Measurements from ENCODE around the gene CCDC117. TPM values are rescaled to one million over a fixed set of nuclear protein-coding genes. Genes with fewer than 3 reads are reported as not detected.

Gene CCDC117
- total RNA-seq, 1 donor from 2014 or later = 21.9 TPM

GRCh38 chr22:28813772-28814518, 41.5 kb downstream of the CCDC117 start:
- POLR2A ChIA-PET = no interaction called here
- CTCF ChIA-PET = interaction anchor here (0.5 to 0.6 kb wide), 2 partner anchors 8 to 130 kb away, joined by 3 to 4 read pairs; no protein-coding TSS in a partner anchor
- no peak overlapping the region for H3K4me3 Mint-ChIP-seq
- DNase-seq (no peak), ATAC-seq (ENCODE audit: low read depth) (no peak)
- H3K27me3 Mint-ChIP-seq = no peaks in the 10 kb centered on the region
- intact Hi-C loops (cut with micrococcal nuclease) = no loop called here
- H3K27ac Mint-ChIP-seq = peak overlapping the region; percentile 30
- no peaks in the 10 kb centered on the region for H3K9me3 Mint-ChIP-seq
- H3K4me1 Mint-ChIP-seq = peaks cover 43% of the 10 kb centered on the region
- TF ChIP-seq CTCF (IDR thresholded peaks at IDR 0.05) = no peak
- H3K36me3 Mint-ChIP-seq (ENCODE audit: low read depth) = peaks cover 3% of the 10 kb centered on the region

DNA sequence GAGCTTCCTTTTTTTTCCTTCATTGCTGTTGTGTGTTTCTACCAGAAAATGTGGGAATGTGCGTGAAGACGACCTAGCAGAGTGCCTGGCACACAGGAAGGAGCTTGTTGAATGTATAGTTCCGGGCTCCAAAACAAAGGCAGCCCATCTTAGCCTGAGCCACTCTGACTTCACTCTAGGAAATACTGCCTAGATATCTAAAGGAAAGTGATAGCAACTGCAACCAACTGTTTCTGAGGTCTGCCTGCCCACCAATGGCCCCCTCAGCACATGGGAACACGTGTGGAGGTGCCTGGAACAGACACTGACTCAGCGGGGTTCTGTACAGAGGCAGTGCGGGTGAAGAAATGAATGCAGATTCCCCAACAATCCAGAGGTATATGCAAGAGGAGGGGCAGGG, 42.6 kb downstream of the CCDC117 start:
- ChIA-PET CTCF (no interaction called here), POLR2A (no interaction called here)
- H3K27ac Mint-ChIP-seq = no peak overlapping the region
- no peaks in the 10 kb centered on the region for H3K36me3 Mint-ChIP-seq (ENCODE audit: low read depth)
- DNase-seq (no peak), ATAC-seq (ENCODE audit: low read depth) (no peak)
- peaks cover 52% of the 10 kb centered on the region for H3K4me1 Mint-ChIP-seq
- no peak overlapping the region for H3K4me3 Mint-ChIP-seq
- intact Hi-C loops (cut with micrococcal nuclease) = no loop called here
- TF ChIP-seq CTCF (IDR thresholded peaks at IDR 0.05) = no peak
- no peaks in the 10 kb centered on the region for H3K9me3 Mint-ChIP-seq
- no peaks in the 10 kb centered on the region for H3K27me3 Mint-ChIP-seq

DNA sequence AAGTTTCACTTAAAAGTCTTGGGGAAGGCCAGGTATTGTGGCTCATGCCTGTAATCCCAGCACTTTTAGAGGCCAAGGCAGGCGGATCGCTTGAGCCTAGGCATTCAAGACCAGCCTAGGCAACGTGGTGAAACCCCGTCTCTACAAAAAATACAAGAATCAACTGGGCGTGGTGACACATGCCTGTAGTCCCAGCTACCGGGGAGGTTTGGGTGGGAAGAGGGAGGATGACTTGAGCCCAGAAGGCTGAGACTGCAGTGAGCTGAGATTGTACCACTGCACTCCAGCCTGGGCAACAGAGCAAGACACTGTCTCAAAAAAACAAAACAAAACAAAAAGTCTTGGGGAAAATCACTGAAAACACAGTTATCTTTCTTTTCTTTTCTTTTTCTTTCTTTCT, 43.2 kb downstream of the CCDC117 start:
- no peak for TF ChIP-seq CTCF (IDR thresholded peaks at IDR 0.05)
- Mint-ChIP-seq H3K4me1 (peaks cover 46% of the 10 kb centered on the region), H3K36me3 (ENCODE audit: low read depth) (no peaks in the 10 kb centered on the region), H3K27me3 (no peaks in the 10 kb centered on the region), H3K9me3 (no peaks in the 10 kb centered on the region), H3K4me3 (no peak overlapping the region), H3K27ac (no peak overlapping the region)
- ATAC-seq (ENCODE audit: low read depth) = no peak
- intact Hi-C loops (cut with micrococcal nuclease) = no loop called here
- ChIA-PET POLR2A (no interaction called here), CTCF (interaction anchor here (1.0 kb wide), 1 partner anchor 40 kb away, joined by 6 read pairs; no protein-coding TSS in a partner anchor)
- DNase-seq = no peak

DNA sequence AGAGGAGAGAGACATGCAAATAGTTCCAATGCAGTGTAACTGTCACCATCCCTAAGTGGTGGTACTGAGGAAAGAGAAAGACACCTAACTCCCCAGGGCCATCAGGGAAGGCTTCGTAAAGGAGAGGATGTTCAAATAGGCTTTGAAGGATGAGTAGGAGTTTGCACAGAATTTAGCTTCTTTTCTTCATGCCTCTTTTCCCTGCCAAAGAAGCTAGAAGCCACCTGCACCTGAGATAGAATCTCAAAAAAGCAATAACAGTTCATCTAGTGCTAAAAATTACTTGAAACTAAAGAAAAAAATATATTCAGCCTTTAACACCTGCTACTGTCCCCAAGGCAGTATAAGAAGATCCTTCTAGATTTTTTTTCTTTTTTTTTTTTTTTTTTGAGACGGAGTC, 44.6 kb downstream of the CCDC117 start:
- Mint-ChIP-seq H3K27ac (no peak overlapping the region), H3K4me3 (no peak overlapping the region), H3K4me1 (peaks cover 33% of the 10 kb centered on the region), H3K27me3 (no peaks in the 10 kb centered on the region), H3K9me3 (no peaks in the 10 kb centered on the region), H3K36me3 (ENCODE audit: low read depth) (no peaks in the 10 kb centered on the region)
- ATAC-seq (ENCODE audit: low read depth) (no peak), DNase-seq (no peak)
- ChIA-PET POLR2A (no interaction called here), CTCF (no interaction called here)
- no peak for TF ChIP-seq CTCF (IDR thresholded peaks at IDR 0.05)
- intact Hi-C loops (cut with micrococcal nuclease) = no loop called here

- DNase-seq = no peak
- peaks cover 2% of the 10 kb centered on the region for H3K36me3 Mint-ChIP-seq (ENCODE audit: low read depth)
- intact Hi-C loops (cut with micrococcal nuclease) = no loop called here
- peaks cover 28% of the 10 kb centered on the region for H3K4me1 Mint-ChIP-seq
- H3K4me3 Mint-ChIP-seq = no peak overlapping the region
- POLR2A ChIA-PET = no interaction called here
- no peak for ATAC-seq (ENCODE audit: low read depth)
- CTCF ChIA-PET = interaction anchor here (1.0 to 2.4 kb wide), 2 partner anchors 11 to 218 kb away, joined by 3 to 9 read pairs; no protein-coding TSS in a partner anchor
- no peak overlapping the region for H3K27ac Mint-ChIP-seq
- no peak for TF ChIP-seq CTCF (IDR thresholded peaks at IDR 0.05)
- no peaks in the 10 kb centered on the region for H3K27me3 Mint-ChIP-seq
- no peaks in the 10 kb centered on the region for H3K9me3 Mint-ChIP-seq
These were observed 45.7 kb downstream of the CCDC117 start for GRCh38 chr22:28817919-28818859.
